Right lobe of liver (tissue), 4 donors: ENCODE measurements around the gene HSPB6.

Experiments used
- POLR2A ChIP-seq: fragments of 450-650 bp; IDR thresholded peaks from one replicate; pipeline ENCODE4 v1.6.1; 2017; ENCODE audit warnings: antibody characterized with exemption, mild to moderate bottlenecking
- TF ChIP-seq, protein P1 (sequence below), 4 donors: fragments of 200-600 bp in 3 of 4; fragments of 450-650 bp in 1 of 4; IDR thresholded peaks; one replicate each; pipeline versions ENCODE4 v1.5.1 to v1.8.0; 2016 to 2022; ENCODE audit warnings: antibody characterized with exemption in 4 of 4, mild to moderate bottlenecking in 2 of 4
- donor health status: DM: no; HTN: no; CAD: no.
- donor health status: DM: no; HTN: no; CAD: no.
- donor health status: DM: no; HTN: yes; CAD: no.

DNA sequence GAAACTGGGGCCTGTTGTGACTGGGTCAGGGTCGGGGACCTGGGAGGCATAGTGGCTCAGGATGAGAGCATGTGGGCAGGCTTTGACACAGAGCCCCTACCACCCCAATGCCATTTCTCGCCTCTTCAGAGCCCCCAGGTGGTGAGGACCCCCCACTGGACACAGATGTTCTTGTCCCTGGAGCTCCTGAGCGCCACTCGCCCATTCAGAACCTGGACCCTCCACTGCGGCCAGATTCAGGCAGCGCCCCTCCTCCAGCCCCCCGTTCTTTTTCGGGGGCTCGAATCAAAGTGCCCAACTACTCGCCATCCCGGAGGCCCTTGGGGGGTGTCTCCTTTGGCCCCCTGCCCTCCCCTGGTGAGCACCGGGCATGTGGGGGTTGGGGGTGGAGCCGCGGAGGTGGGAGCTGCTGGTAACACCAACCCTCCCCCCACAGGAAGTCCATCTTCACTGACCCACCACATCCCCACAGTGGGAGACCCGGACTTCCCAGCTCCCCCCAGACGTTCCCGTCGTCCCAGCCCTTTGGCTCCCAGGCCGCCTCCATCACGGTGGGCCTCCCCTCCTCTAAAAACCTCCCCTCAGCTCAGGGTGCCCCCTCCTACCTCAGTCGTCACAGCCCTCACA lies 24.9 kb downstream of the HSPB6 start:
- TF ChIP-seq, protein P1, sequence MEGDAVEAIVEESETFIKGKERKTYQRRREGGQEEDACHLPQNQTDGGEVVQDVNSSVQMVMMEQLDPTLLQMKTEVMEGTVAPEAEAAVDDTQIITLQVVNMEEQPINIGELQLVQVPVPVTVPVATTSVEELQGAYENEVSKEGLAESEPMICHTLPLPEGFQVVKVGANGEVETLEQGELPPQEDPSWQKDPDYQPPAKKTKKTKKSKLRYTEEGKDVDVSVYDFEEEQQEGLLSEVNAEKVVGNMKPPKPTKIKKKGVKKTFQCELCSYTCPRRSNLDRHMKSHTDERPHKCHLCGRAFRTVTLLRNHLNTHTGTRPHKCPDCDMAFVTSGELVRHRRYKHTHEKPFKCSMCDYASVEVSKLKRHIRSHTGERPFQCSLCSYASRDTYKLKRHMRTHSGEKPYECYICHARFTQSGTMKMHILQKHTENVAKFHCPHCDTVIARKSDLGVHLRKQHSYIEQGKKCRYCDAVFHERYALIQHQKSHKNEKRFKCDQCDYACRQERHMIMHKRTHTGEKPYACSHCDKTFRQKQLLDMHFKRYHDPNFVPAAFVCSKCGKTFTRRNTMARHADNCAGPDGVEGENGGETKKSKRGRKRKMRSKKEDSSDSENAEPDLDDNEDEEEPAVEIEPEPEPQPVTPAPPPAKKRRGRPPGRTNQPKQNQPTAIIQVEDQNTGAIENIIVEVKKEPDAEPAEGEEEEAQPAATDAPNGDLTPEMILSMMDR (IDR thresholded peaks at IDR 0.05): no peak
- TF ChIP-seq POLR2A: no peak
